IMR-90 (cell line): ENCODE measurements around the gene DESI2. TPM values are rescaled to one million over a fixed set of nuclear protein-coding genes. Genes with fewer than 3 reads are reported as not detected.

Experiments
- ATAC-seq: fragments of 200-7000 bp; cut with Tn5 transposase; 2 replicates; pipeline ENCODE4 v1.9.1; 2020; ENCODE audit warnings: low read depth, mild to moderate bottlenecking, moderate library complexity
- BruUV-seq: library from RNA; stranded (reverse); fragments of 400-500 nt; replicated peaks from 2 replicates; lab custom pipeline; 2021; lab: Mats Ljungman, UMichigan
- CTCF ChIA-PET: fragments of 300-600 bp; formaldehyde crosslinking; extraction: SDS; loops from one replicate; lab custom pipeline; 2021; ENCODE audit warnings: antibody characterized with exemption; lab: Yijun Ruan, JAX
- POLR2A ChIA-PET: fragments of 300-600 bp; sonication (Branson Sonifier 250); formaldehyde crosslinking; loops from one replicate; lab custom pipeline; 2022; ENCODE audit warnings: antibody characterized with exemption; ENCODE audit not compliant: unreplicated experiment; lab: Charles Lee
- DNase-seq: peaks from one replicate; pipeline ENCODE4 v3.0.0; 2013
- H2AFZ ChIP-seq: replicated peaks from 2 replicates; pipeline ENCODE3; 2013; ENCODE audit warnings: low read length, mild to moderate bottlenecking; ENCODE audit not compliant: poor library complexity
- H2AK5ac ChIP-seq: 2 replicates; pipeline ENCODE4 v1.6.1; 2013; ENCODE audit warnings: low read depth, low read length, inconsistent platforms
- H2AK9ac ChIP-seq: replicated peaks from 2 replicates; pipeline ENCODE3; 2013; ENCODE audit warnings: mild to moderate bottlenecking, low read depth, low read length, moderate library complexity; ENCODE audit not compliant: poor library complexity
- H2BK120ac ChIP-seq: 2 replicates; pipeline ENCODE4 v1.6.1; 2013; ENCODE audit warnings: low read depth, low read length, inconsistent platforms
- H2BK15ac ChIP-seq: 3 replicates; pipeline ENCODE4 v1.6.1; 2013; ENCODE audit warnings: low read depth, low read length, inconsistent platforms
- H2BK20ac ChIP-seq: 2 replicates; pipeline ENCODE4 v1.6.1; 2013; ENCODE audit warnings: low read depth, mild to moderate bottlenecking, inconsistent platforms, low read length, moderate library complexity
- H2BK5ac ChIP-seq: 2 replicates; pipeline ENCODE4 v1.6.1; 2013; ENCODE audit warnings: mild to moderate bottlenecking, low read depth, low read length, inconsistent platforms; ENCODE audit not compliant: poor library complexity, severe bottlenecking
- H3K14ac ChIP-seq: replicated peaks from 2 replicates; pipeline ENCODE4 v1.6.1; 2013; ENCODE audit warnings: low read depth, low read length, inconsistent platforms
- H3K18ac ChIP-seq: 2 replicates; pipeline ENCODE4 v1.6.1; 2013; ENCODE audit warnings: low read depth, low read length, control low read depth
- H3K23ac ChIP-seq: 2 replicates; pipeline ENCODE4 v1.6.1; 2013; ENCODE audit warnings: low read depth, low read length, inconsistent platforms
- H3K27ac ChIP-seq: 2 replicates; pipeline ENCODE4 v1.5.1; 2013; ENCODE audit warnings: mild to moderate bottlenecking, control low read depth, low read length; ENCODE audit not compliant: insufficient read depth
- H3K27me3 ChIP-seq: 2 replicates; pipeline ENCODE4 v1.6.1; 2013; ENCODE audit warnings: low read length; ENCODE audit not compliant: control insufficient read depth, insufficient read depth
- H3K36me3 ChIP-seq: 2 replicates; pipeline ENCODE4 v1.6.1; 2013; ENCODE audit warnings: low read length, mixed read lengths; ENCODE audit not compliant: control insufficient read depth, insufficient read depth
- H3K4ac ChIP-seq: 2 replicates; pipeline ENCODE4 v1.6.1; 2013; ENCODE audit warnings: low read depth, low read length, inconsistent platforms
- H3K4me1 ChIP-seq: 2 replicates; pipeline ENCODE4 v1.6.1; 2013; ENCODE audit warnings: low read length, mixed read lengths; ENCODE audit not compliant: control insufficient read depth, insufficient read depth
- H3K4me2 ChIP-seq: 2 replicates; pipeline ENCODE4 v1.6.1; 2013; ENCODE audit warnings: low read depth, mild to moderate bottlenecking, control low read depth, low read length, moderate library complexity
- H3K4me3 ChIP-seq: 2 replicates; pipeline ENCODE4 v1.5.1; 2013; ENCODE audit warnings: low read depth, mild to moderate bottlenecking, control low read depth, low read length, moderate library complexity; ENCODE audit not compliant: insufficient read depth
- H3K56ac ChIP-seq: 2 replicates; pipeline ENCODE4 v1.6.1; 2013; ENCODE audit warnings: low read length, inconsistent platforms; ENCODE audit not compliant: insufficient read depth; ENCODE audit errors: extremely low read depth
- H3K79me1 ChIP-seq, 2 experiments: 2 replicates each; pipeline ENCODE4 v1.6.1; 2013; ENCODE audit warnings: low read length in 2 of 2, inconsistent platforms in 1 of 2, low read depth in 1 of 2
- H3K9ac ChIP-seq: 2 replicates; pipeline ENCODE4 v1.6.1; 2013; ENCODE audit warnings: low read depth, low read length, control low read depth
- H3K9me1 ChIP-seq: 2 replicates; pipeline ENCODE4 v1.6.1; 2013; ENCODE audit warnings: low read length, inconsistent platforms; ENCODE audit not compliant: insufficient read depth
- H3K9me3 ChIP-seq: 2 replicates; pipeline ENCODE4 v1.6.1; 2013; ENCODE audit warnings: low read length; ENCODE audit not compliant: control insufficient read depth, insufficient read depth
- H4K20me1 ChIP-seq: 2 replicates; pipeline ENCODE4 v1.6.1; 2013; ENCODE audit warnings: low read length, inconsistent platforms; ENCODE audit not compliant: insufficient read depth
- H4K5ac ChIP-seq: 2 replicates; pipeline ENCODE4 v1.6.1; 2013; ENCODE audit warnings: mild to moderate bottlenecking, low read depth, low read length, control low read depth
- H4K8ac ChIP-seq, 2 experiments: 2 replicates each; pipeline ENCODE4 v1.6.1; 2013; ENCODE audit warnings: low read depth in 2 of 2, low read length in 2 of 2, control low read depth in 1 of 2, inconsistent platforms in 1 of 2
- H4K91ac ChIP-seq: 2 replicates; pipeline ENCODE4 v1.6.1; 2013; ENCODE audit warnings: low read depth, low read length, inconsistent platforms; ENCODE audit not compliant: insufficient read depth
- BHLHE40 ChIP-seq: fragments of 150-350 bp; IDR thresholded peaks from 2 replicates; pipeline ENCODE4 v1.6.1; 2016; ENCODE audit warnings: mild to moderate bottlenecking, low read depth, low read length
- CHD1 ChIP-seq: IDR thresholded peaks from 2 replicates; pipeline ENCODE4 v1.6.1; 2012; ENCODE audit warnings: low read depth, low read length, improper control_type of control experiment
- FOS ChIP-seq: fragments of 150-350 bp; IDR thresholded peaks from 2 replicates; pipeline ENCODE4 v1.6.1; 2016; ENCODE audit warnings: low read depth, low read length
- MAFK ChIP-seq: IDR thresholded peaks from 2 replicates; pipeline ENCODE4 v1.6.1; 2012; ENCODE audit warnings: low read depth, low read length, improper control_type of control experiment
- WGBS, 2 experiments: methylation state at CpG; one replicate each; pipeline versions ENCODE4 v1.1.5 to v1.1.7; 2013; ENCODE audit warnings: missing lambda C conversion rate in 2 of 2; ENCODE audit not compliant: insufficient read length in 1 of 2; ENCODE audit errors: extremely low coverage in 2 of 2; 5-methylcytosine and 5-hydroxymethylcytosine counted together
- dilution Hi-C: fragments of 300-500 bp; cut with HindIII; formaldehyde crosslinking; loops from one replicate; pipeline ENCODE4 v1.14.3; 2018; ENCODE audit warnings: low sequenced_read_pairs; ENCODE audit not compliant: unreplicated experiment
- in situ Hi-C: fragments of 300-500 bp; cut with MboI; formaldehyde crosslinking; loops from 3 replicates; pipeline ENCODE4 v1.14.3; 2019; ENCODE audit warnings: low sequenced_read_pairs, inconsistent platforms, mixed read lengths
- intact Hi-C: fragments of 100-400 bp; cut with micrococcal nuclease; formaldehyde crosslinking; loops from 2 replicates; pipeline ENCODE4 v1.10.0; 2022
- polyA plus RNA-seq, 3 experiments: library from polyadenylated mRNA; depleted of rRNA; stranded (reverse); fragments of >200 nt; gene quantifications; 2 replicates each; pipeline ENCODE4 v1.2.3, GENCODE V29; 2012; ENCODE audit warnings: low replicate concordance in 1 of 3
- total RNA-seq: library from RNA; depleted of rRNA; stranded (reverse); fragments of >200 nt; gene quantifications from 2 replicates; pipeline ENCODE4 v1.2.3, GENCODE V29; 2012
- TF ChIP-seq, protein P1 (sequence below): fragments of 150-350 bp; IDR thresholded peaks from 2 replicates; pipeline ENCODE4 v1.6.1; 2017; ENCODE audit warnings: mild to moderate bottlenecking, antibody characterized with exemption, low read length, low read depth
- TF ChIP-seq, protein P2 (sequence below): conservative IDR thresholded peaks from 2 replicates; pipeline ENCODE4 v1.5.1; 2012; ENCODE audit warnings: mild to moderate bottlenecking, low read depth, low read length, improper control_type of control experiment

Gene DESI2
- total and polyA plus RNA-seq, 2 of the 4 experiments (the other 2 are of a cell fraction), result 19.0 to 43.6 TPM

- Histone ChIP-seq H3K27me3 (no peaks in the 10 kb centered on the region), H3K4ac (no peak overlapping the region), H3K9me3 (no peaks in the 10 kb centered on the region), H2AK5ac (no peak overlapping the region), H3K27ac (no peak overlapping the region), H3K4me1 (peaks cover 6% of the 10 kb centered on the region), H2AK9ac (no peak overlapping the region), H3K36me3 (no peaks in the 10 kb centered on the region; the same call in 1 of the 2 replicates), H3K4me2 (no peak overlapping the region), H3K18ac (no peak overlapping the region), H2BK120ac (no peak overlapping the region), H3K4me3 (no peak overlapping the region), H4K20me1 (peaks cover 23% of the 10 kb centered on the region), H2BK5ac (no peak overlapping the region), H3K56ac (no peak overlapping the region), H3K79me1 (peaks cover 32 to 49% of the 10 kb centered on the region in 2 experiments), H4K8ac (no peak overlapping the region), H2BK15ac (no peak overlapping the region), H3K23ac (no peak overlapping the region), H2AFZ (no peak overlapping the region), H3K14ac (no peak overlapping the region), H3K9me1 (peaks cover 3% of the 10 kb centered on the region; the same call in 1 of the 2 replicates), H2BK20ac (no peak overlapping the region), H3K9ac (no peak overlapping the region), H4K5ac (no peak overlapping the region), H4K91ac (no peak overlapping the region; the same call in 1 of the 2 replicates)
- in situ Hi-C loops, result no loop called here
- ATAC-seq, result no peak
- WGBS, 2 experiments, result no CpG with 5 or more reads among the region's 2 CpGs
- TF ChIP-seq CHD1 (no peak), FOS (no peak), MAFK (peak; percentile 66), BHLHE40 (no peak)
- TF ChIP-seq, protein P1, sequence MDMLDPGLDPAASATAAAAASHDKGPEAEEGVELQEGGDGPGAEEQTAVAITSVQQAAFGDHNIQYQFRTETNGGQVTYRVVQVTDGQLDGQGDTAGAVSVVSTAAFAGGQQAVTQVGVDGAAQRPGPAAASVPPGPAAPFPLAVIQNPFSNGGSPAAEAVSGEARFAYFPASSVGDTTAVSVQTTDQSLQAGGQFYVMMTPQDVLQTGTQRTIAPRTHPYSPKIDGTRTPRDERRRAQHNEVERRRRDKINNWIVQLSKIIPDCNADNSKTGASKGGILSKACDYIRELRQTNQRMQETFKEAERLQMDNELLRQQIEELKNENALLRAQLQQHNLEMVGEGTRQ, result no peak
- TF ChIP-seq, protein P2, sequence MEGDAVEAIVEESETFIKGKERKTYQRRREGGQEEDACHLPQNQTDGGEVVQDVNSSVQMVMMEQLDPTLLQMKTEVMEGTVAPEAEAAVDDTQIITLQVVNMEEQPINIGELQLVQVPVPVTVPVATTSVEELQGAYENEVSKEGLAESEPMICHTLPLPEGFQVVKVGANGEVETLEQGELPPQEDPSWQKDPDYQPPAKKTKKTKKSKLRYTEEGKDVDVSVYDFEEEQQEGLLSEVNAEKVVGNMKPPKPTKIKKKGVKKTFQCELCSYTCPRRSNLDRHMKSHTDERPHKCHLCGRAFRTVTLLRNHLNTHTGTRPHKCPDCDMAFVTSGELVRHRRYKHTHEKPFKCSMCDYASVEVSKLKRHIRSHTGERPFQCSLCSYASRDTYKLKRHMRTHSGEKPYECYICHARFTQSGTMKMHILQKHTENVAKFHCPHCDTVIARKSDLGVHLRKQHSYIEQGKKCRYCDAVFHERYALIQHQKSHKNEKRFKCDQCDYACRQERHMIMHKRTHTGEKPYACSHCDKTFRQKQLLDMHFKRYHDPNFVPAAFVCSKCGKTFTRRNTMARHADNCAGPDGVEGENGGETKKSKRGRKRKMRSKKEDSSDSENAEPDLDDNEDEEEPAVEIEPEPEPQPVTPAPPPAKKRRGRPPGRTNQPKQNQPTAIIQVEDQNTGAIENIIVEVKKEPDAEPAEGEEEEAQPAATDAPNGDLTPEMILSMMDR, result no peak
- dilution Hi-C loops, result no loop called here
- BruUV-seq, result no TSS peak
- ChIA-PET POLR2A (no interaction called here), CTCF (no interaction called here)
- intact Hi-C loops, result no loop called here
- no peak for DNase-seq
Observed at GRCh38 chr1:244667797-244668196, 14.9 kb downstream of the DESI2 start.
